K562 (cell line): ENCODE data around the gene MARS1. TPM values are rescaled to one million over a fixed set of nuclear protein-coding genes. Genes with fewer than 3 reads are reported as not detected.

Experiments used
- CBFA2T2 ChIP-seq: fragments of 450-650 bp; conservative IDR thresholded peaks from 2 replicates; pipeline ENCODE4 v1.6.1; 2017; ENCODE audit warnings: mild to moderate bottlenecking
- CXXC5 ChIP-seq: fragments of 250-450 bp; sonication (Bioruptor Pico); IDR thresholded peaks from 2 replicates; pipeline ENCODE4 v1.8.0; 2022; ENCODE audit warnings: inconsistent platforms, mild to moderate bottlenecking, moderate library complexity
- ETV5 ChIP-seq: sonication (generic); formaldehyde crosslinking; IDR thresholded peaks from 2 replicates; pipeline ENCODE4 v1.4.0; 2020; ENCODE audit warnings: low read depth, mild to moderate bottlenecking, missing genetic modification reagents
- HNRNPLL ChIP-seq: fragments of 200-400 bp; formaldehyde crosslinking; IDR thresholded peaks from 2 replicates; pipeline ENCODE4 v1.6.1; 2017; ENCODE audit warnings: low read length, low read depth, mild to moderate bottlenecking; ENCODE audit not compliant: poor library complexity, severe bottlenecking
- HNRNPUL1 ChIP-seq: fragments of 200-400 bp; formaldehyde crosslinking; IDR thresholded peaks from 2 replicates; pipeline ENCODE4 v1.6.1; 2017; ENCODE audit warnings: low read length
- JUN ChIP-seq, 2 experiments: sonication (generic) in 1 of 2; formaldehyde crosslinking in 1 of 2; IDR thresholded peaks; 2 replicates each; pipeline versions ENCODE4 v1.6.1 to v1.8.0; 2012 to 2022; ENCODE audit warnings: borderline replicate concordance in 2 of 2, mild to moderate bottlenecking in 2 of 2, improper control_type of control experiment in 1 of 2, low read depth in 1 of 2, low read length in 1 of 2, missing genetic modification reagents in 1 of 2
- KAT2B ChIP-seq: IDR thresholded peaks from one replicate; pipeline ENCODE4 v1.6.1; 2012; ENCODE audit warnings: low read depth, mild to moderate bottlenecking, control low read depth, inconsistent platforms, low read length, moderate library complexity
- L3MBTL2 ChIP-seq: fragments of 450-650 bp; IDR thresholded peaks from 2 replicates; pipeline ENCODE4 v1.6.1; 2016; ENCODE audit warnings: mild to moderate bottlenecking, moderate library complexity
- MECOM ChIP-seq: fragments of 250-450 bp; sonication (Bioruptor Pico); IDR thresholded peaks from 2 replicates; pipeline ENCODE4 v1.8.0; 2022; ENCODE audit warnings: inconsistent platforms
- MIER1 ChIP-seq: fragments of 450-650 bp; IDR thresholded peaks from 2 replicates; pipeline ENCODE4 v1.6.1; 2016; ENCODE audit warnings: antibody characterized with exemption, mild to moderate bottlenecking, low read depth
- SNIP1 ChIP-seq: fragments of 450-650 bp; IDR thresholded peaks from 2 replicates; pipeline ENCODE4 v1.7.1; 2017; ENCODE audit warnings: low read depth, mild to moderate bottlenecking
- ZNF146 ChIP-seq: IDR thresholded peaks from one replicate; pipeline ENCODE4 v1.6.1; 2018; ENCODE audit warnings: missing compliant biosample characterization; ENCODE audit not compliant: unreplicated experiment
- ZNF408 ChIP-seq: fragments of 250-450 bp; sonication (Bioruptor Pico); IDR thresholded peaks from 2 replicates; pipeline ENCODE4 v1.4.0; 2020; ENCODE audit warnings: low read depth, mild to moderate bottlenecking, moderate library complexity
- ZNF57 ChIP-seq: fragments of 450-650 bp; formaldehyde crosslinking; IDR thresholded peaks from 2 replicates; pipeline ENCODE4 v1.4.0; 2020; ENCODE audit warnings: mild to moderate bottlenecking, moderate library complexity
- ZNF696 ChIP-seq: fragments of 250-450 bp; sonication (Bioruptor Pico); conservative IDR thresholded peaks from 2 replicates; pipeline ENCODE4 v1.4.0; 2020; ENCODE audit warnings: mild to moderate bottlenecking, moderate library complexity
- polyA plus RNA-seq, 8 experiments: library from polyadenylated mRNA; depleted of rRNA in 4 of 8; stranded (reverse) in 5 of 8; unstranded in 3 of 8; fragments of >200 nt; fragmentation: Nextera tagmentation in 2 of 8; fragmentation: Illumina TruSeq in 1 of 8; extraction: Ambion mirVana in 2 of 8; extraction: Trizol in 1 of 8; gene quantifications; 2 replicates each; pipeline versions ENCODE4 v1.2.1 to v1.2.3, GENCODE V29; 2011 to 2014; ENCODE audit warnings: inconsistent platforms in 1 of 8, missing spikeins in 1 of 8
- total RNA-seq, 7 experiments: library from RNA; depleted of rRNA in 6 of 7; stranded (reverse); fragments of >200 nt in 6 of 7; fragmentation: Illumina TruSeq in 2 of 7; extraction: Trizol in 2 of 7; gene quantifications; 2 replicates each; pipeline versions ENCODE4 v1.2.1 to v1.2.3, GENCODE V29; 2011 to 2021; ENCODE audit warnings: low replicate concordance in 1 of 7
- TF ChIP-seq, protein P1 (sequence below): fragments of 250-450 bp; sonication (Bioruptor Pico); IDR thresholded peaks from 2 replicates; pipeline ENCODE4 v1.5.0; 2021; ENCODE audit warnings: mild to moderate bottlenecking, moderate library complexity
- TF ChIP-seq, protein P2 (sequence below): fragments of 250-450 bp; sonication (Bioruptor Pico); IDR thresholded peaks from 2 replicates; pipeline ENCODE4 v1.9.0; 2021; ENCODE audit warnings: mild to moderate bottlenecking, inconsistent platforms
- TF ChIP-seq, protein P3 (sequence below): fragments of 450-650 bp; formaldehyde crosslinking; IDR thresholded peaks from 2 replicates; pipeline ENCODE4 v1.4.0; 2020; ENCODE audit warnings: mild to moderate bottlenecking, moderate library complexity
- TF ChIP-seq, protein P4 (sequence below): IDR thresholded peaks from 2 replicates; pipeline ENCODE4 v1.6.1; 2011; ENCODE audit warnings: borderline replicate concordance, low read depth, mild to moderate bottlenecking, moderate library complexity, low read length; ENCODE audit not compliant: insufficient read depth, poor library complexity, severe bottlenecking

The MARS1 gene
- total and polyA plus RNA-seq, 9 of the 15 experiments (the other 6 are each of a cell fraction or from before 2014, with no cell fraction given), result 117 to 382 (median 220) TPM

DNA sequence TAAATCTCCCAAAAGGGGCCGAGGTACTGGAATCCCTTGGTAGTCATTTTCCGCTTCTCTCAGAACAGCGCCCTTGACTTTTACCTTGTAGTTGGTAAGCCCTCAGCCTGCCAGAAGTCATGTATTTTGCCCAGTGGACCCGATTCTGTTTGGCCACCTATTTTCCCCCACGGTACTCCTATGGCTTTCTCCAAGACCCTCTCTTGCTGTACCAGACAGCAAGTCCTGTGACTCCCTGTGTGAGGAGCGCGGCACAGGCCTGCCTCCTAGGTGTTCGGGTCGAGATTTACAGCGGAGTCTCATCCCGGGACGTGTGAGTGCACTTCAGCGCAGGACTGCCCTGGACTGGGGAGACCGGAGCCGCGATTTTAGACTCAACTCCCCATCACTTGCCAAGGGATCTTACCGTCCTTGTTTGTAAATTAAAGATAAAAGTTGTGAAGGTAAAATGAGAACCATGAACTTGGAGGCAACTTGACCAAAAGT, 33.7 kb downstream of the MARS1 start (continued):
- TF ChIP-seq, protein P1, sequence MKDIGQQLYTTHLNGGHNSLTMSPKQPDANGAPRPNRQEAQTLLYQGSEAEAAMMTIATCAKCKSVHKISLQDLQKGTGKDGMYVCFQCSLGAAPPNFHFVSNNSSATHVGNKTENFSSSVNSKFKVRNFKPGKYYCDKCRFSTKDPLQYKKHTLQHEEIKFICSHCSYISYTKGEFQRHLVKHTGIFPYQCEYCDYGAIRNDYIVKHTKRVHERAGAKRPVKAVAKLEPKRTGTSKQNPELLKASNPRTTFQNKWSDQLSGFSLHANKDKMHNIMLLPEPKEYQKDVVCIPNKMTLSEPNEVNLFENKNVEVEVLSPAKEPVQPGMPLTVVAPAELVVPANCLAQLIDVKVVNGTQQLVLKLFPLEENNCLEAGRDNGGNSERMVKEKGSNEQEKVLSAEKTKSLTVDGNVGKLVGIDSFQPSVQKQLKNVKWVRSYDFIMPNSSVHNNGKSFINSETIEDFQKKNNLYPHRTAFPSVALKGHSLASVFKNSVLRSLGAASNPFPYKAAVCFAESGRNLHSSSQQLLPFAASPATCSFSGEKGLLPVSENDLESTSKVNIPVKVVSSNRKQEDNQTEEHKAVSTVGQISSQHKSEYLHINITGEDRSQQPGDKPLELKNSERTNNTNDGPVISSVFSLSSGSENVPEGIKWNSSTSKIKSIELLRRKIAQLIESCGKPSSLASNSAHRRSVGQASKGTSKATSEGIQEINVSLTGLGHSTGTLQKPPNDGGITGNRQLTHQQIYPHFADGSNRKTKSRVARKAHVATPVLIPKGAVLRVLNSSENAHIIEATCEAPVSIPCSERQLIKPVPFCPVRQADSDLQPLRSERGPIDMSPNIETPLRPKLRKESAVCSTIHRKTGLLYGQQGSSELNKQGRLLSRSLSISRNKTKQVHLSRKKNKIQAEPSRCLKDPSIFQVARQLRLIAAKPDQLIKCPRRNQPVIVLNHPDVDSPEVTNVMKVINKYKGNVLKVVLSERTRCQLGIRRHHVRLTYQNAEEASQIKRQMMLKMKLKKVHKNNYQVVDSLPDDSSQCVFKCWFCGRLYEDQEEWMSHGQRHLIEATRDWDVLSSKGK (CRISPR knock-in tag), result no peak; the same call in 1 of the 2 replicates
- TF ChIP-seq, protein P2, sequence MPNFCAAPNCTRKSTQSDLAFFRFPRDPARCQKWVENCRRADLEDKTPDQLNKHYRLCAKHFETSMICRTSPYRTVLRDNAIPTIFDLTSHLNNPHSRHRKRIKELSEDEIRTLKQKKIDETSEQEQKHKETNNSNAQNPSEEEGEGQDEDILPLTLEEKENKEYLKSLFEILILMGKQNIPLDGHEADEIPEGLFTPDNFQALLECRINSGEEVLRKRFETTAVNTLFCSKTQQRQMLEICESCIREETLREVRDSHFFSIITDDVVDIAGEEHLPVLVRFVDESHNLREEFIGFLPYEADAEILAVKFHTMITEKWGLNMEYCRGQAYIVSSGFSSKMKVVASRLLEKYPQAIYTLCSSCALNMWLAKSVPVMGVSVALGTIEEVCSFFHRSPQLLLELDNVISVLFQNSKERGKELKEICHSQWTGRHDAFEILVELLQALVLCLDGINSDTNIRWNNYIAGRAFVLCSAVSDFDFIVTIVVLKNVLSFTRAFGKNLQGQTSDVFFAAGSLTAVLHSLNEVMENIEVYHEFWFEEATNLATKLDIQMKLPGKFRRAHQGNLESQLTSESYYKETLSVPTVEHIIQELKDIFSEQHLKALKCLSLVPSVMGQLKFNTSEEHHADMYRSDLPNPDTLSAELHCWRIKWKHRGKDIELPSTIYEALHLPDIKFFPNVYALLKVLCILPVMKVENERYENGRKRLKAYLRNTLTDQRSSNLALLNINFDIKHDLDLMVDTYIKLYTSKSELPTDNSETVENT (CRISPR knock-in tag), result 0 out of 2 replicates have a peak, but pooled peaks have one; percentile 14
- TF ChIP-seq ZNF696 (CRISPR knock-in tag), result no peak
- TF ChIP-seq CBFA2T2, result no peak
- TF ChIP-seq, protein P3, sequence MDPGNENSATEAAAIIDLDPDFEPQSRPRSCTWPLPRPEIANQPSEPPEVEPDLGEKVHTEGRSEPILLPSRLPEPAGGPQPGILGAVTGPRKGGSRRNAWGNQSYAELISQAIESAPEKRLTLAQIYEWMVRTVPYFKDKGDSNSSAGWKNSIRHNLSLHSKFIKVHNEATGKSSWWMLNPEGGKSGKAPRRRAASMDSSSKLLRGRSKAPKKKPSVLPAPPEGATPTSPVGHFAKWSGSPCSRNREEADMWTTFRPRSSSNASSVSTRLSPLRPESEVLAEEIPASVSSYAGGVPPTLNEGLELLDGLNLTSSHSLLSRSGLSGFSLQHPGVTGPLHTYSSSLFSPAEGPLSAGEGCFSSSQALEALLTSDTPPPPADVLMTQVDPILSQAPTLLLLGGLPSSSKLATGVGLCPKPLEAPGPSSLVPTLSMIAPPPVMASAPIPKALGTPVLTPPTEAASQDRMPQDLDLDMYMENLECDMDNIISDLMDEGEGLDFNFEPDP (CRISPR knock-in tag), result no peak
- no peak for TF ChIP-seq CXXC5
- no peak for TF ChIP-seq ZNF57 (CRISPR knock-in tag)
- TF ChIP-seq MECOM (CRISPR knock-in tag), result 0 out of 2 replicates have a peak, but pooled peaks have one; percentile 36
- TF ChIP-seq HNRNPUL1, result no peak
- no peak for TF ChIP-seq ZNF408
- TF ChIP-seq SNIP1, result no peak
- TF ChIP-seq L3MBTL2, result no peak
- no peak for TF ChIP-seq KAT2B
- TF ChIP-seq HNRNPLL, result no peak
- no peak for TF ChIP-seq ZNF146 (CRISPR knock-in tag)
- 0 out of 2 replicates have a peak, but pooled peaks have one; percentile 4 for TF ChIP-seq JUN (IDR thresholded peaks at IDR 0.05; ENCODE audit: borderline replicate concordance, low read depth, low read length)
- TF ChIP-seq JUN (CRISPR knock-in tag; IDR thresholded peaks at IDR 0.05; ENCODE audit: borderline replicate concordance), result no peak
- TF ChIP-seq, protein P4, sequence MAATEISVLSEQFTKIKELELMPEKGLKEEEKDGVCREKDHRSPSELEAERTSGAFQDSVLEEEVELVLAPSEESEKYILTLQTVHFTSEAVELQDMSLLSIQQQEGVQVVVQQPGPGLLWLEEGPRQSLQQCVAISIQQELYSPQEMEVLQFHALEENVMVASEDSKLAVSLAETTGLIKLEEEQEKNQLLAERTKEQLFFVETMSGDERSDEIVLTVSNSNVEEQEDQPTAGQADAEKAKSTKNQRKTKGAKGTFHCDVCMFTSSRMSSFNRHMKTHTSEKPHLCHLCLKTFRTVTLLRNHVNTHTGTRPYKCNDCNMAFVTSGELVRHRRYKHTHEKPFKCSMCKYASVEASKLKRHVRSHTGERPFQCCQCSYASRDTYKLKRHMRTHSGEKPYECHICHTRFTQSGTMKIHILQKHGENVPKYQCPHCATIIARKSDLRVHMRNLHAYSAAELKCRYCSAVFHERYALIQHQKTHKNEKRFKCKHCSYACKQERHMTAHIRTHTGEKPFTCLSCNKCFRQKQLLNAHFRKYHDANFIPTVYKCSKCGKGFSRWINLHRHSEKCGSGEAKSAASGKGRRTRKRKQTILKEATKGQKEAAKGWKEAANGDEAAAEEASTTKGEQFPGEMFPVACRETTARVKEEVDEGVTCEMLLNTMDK, result no peak
- 0 out of 2 replicates have a peak, but pooled peaks have one; percentile 23 for TF ChIP-seq ETV5 (CRISPR knock-in tag)
- no peak for TF ChIP-seq MIER1
